Stimulated activated CD8-positive, alpha-beta memory T cell treated with anti-CD3 and anti-CD28 coated beads, Interleukin-4, amount 100 ng/mL, for 24 hours (primary cell): ENCODE results near the gene C11orf21.

Source experiments
- DNase-seq: peaks from one replicate; pipeline ENCODE4 v3.0.0-alpha.2; 2020; ENCODE audit warnings: low read depth

C11orf21 gene

GRCh38 chr11:2320568-2321310 is 19.0 kb upstream of the C11orf21 start:
- DNase-seq, result no peak

DNA sequence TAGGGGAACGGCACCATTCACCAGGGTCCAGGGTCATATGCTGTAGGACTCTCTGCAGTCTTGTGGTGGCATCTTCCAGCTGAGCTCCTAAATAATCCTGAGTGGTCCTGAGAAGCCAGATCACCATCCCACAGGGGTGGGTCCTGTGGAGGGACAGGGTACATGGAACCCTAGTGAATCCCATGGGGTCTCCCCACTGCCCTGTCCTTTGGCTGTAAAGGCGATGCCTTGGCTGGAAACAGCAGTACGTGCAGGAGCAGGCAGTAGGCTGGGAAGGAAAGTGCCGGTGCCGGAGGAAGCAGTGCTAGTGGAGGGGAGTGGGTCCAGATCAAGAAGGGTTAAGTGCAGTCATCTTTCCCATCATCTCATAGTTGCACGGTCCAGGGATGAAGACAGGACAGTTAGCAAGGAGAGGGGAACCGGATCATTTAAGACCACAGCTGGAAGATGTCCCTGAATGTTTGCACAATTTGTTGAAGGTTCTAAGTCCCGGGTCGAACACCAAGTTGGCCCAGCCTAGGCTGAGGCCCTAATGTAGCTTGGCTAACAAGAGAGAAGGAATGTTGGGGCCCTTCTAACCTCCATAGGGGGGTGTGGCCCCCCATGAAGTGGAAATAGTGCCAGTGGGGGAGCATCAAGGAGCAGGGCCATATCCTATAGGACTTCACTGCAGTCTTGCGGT is 18.2 kb upstream of the C11orf21 start:
- no peak for DNase-seq

- no peak for DNase-seq
Measured at GRCh38 chr11:2318707-2319106, 17.0 kb upstream of the C11orf21 start.

- no peak for DNase-seq
Measured at GRCh38 chr11:2318123-2318522, 16.4 kb upstream of the C11orf21 start.

DNA sequence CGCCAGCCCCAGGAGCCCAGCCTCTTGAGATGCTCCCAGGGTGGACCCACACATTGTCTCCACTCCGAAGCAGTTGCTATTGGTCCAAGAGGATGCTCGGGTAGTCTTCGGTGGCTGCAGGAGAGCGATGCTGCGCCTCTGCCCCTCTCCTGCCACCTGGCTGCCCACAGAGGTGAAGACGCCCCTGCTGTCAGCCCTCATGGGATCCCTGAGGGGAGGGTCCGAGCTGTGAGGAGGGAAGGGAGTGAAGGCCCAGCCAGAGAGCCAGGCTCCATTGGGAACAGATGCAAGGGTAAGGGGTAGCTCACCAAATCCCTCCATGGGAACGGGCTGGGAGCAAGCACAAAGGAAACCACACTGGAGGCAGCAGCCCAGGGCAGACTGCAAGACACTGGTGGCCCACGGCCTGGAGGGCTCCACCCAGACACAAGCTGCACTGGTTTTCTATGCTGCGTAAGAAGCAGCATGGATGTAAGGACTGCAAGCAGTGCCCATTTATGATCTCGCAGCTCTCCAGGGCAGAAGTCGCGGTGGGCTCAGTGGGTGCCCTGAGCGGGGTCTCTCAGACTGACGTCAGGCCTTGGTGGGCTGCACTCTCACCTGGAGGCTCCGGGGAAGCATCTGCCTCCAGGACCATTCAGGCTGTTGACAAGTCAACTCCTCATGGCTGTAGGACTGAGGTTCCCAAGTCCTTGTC is 15.8 kb upstream of the C11orf21 start:
- no peak for DNase-seq

GRCh38 chr11:2316963-2317244 is 15.2 kb upstream of the C11orf21 start:
- DNase-seq, result no peak

DNA sequence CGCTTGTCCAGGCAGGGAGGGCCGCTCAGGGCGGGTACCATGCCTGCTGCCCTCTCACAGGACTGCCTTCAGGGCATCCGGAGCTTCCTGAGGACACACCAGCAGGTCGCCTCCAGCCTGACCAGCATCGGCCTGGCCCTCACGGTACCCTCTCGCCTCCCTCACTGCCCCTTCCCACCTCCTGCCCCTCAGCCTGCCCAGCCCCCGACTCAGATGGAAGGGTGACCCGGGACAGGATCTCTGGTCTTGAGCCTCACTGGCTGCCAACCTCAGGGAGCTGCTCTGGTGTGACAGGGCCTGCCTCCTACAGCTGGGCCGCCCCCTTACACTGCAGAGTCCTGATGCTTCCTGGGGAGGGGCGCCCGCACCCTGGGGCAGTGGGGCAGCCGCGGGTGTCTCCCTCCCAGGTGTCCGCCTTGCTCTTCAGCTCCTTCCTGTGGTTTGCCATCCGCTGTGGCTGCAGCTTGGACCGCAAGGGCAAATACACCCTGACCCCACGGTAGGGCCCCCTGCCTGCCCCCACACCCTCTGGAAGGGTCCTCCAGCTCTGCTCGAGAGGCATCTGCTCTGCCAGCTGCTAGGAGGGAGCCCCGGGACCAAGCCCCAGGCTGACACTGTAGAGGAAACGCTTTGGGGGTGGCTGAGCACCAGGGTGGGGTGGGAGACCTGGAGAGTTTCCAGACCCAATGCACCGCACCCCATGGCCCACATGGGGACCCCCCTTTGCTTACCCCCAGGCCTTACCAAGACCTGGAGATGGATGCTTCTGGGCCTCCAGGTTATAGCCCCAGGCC is 14.6 kb upstream of the C11orf21 start:
- DNase-seq, result no peak

GRCh38 chr11:2315395-2316168 is 13.9 kb upstream of the C11orf21 start:
- no peak for DNase-seq

DNA sequence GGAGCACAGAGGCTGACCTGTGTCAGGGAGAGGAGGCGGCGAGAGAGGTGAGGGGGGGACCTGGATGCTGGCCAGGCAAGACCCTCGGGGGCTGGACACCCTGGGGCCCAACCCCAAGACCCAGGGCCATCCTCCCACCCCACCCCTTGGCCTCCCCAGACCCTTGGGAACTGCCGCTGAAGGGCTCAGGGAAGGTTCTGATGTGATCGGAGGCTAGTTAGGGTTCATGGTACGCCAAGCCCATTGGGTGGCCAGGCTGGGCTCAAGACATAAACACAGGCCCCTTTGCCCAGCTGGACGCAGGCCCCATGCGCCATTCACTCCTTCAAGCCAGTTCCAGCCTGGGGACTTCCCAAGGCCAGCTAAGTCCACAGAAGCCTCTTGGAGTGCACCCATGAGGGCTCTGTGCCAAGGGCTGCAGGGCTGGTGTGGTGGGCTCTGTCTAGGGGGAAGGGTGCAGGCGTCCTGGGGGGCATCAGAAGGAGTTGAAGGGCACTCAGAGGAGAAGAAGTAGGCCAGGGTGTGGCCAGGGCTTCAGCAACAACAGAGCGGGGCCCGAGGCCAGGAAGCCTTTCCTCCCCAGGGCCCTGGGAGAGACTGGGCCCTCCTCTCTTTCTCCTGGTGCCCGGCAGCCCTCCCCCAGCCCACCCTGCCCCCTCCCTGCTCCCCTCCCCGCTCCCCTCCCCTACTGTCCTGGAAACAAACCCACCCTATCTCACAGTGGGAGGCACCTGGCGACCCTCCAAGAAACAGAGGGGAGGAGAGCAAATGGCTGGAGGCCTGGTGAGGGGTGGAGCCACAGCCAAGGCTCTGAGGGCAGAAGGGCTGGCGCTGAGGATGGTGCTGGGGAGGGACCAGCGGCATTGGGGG is 13.0 kb upstream of the C11orf21 start:
- no peak for DNase-seq

- DNase-seq, result no peak
Measured at GRCh38 chr11:2314136-2314524, 12.4 kb upstream of the C11orf21 start.

GRCh38 chr11:2313051-2313951 is 11.6 kb upstream of the C11orf21 start:
- DNase-seq, result no peak

GRCh38 chr11:2312232-2313042 is 10.7 kb upstream of the C11orf21 start:
- no peak for DNase-seq

GRCh38 chr11:2311353-2312133 is 9.8 kb upstream of the C11orf21 start:
- DNase-seq, result no peak

DNA sequence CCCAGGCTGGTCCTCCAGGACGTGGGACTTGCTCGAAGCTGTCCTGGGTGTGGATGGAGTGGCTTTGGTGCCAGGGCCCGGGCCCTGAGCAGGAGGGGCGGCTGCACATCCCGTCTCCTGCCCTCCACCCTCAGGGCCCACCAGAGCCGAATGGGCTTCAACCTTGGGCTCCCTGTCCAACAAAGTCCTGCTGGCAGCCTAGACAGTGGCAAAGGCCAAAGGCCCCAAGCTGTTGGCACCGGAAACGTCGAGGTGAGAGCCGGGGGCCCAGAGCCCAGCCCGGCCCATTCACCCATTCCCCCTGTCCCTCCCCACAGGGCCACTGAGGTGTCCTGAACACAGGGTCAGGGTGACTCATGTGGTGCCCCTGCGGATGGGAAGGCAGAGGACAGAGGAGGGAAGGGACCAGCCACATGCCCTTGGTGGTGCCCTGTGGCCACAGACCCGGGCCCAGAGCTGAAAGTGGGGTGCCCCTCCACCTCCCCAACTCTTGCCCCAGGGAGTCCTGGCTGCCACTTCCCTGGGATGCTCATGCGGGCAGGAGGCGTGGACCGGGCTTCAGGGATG is 9.2 kb upstream of the C11orf21 start:
- no peak for DNase-seq

DNA sequence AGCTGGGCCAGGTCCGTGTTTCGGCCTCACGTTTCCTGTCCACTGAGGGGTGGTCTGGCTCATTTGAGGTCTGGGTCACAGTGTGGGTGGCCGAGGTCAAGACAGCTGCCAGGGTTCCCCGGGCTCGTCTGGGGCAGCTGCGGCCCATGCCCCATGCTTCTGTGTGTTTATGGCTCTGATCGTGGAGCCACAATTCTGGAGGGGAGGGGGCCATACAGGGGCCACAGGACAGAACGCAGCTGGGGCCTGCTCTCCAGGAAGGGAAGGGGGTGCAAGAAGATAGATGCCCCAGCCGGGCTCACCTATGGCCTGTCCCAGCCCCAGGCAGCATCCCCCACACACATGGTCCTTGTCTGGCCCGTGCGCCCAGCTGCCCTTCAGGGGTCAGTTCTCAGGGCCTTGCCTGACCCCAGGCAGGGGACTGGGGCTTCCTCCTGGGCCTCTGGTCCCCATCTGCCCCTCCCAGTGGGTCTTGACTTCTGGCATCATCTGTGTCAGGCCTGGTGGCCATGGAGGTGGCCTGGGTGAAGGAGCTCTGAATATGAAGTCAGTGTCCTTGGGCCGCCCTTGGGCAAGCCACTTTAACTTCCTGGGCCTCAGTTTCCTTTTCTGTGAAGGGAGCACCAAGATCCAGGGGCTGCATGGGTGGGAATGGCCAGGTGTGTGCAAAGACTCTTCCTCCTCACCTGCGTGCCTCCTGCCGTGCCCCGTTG is 8.5 kb upstream of the C11orf21 start:
- no peak for DNase-seq

- DNase-seq, result no peak
Measured at GRCh38 chr11:2309251-2310072, 7.7 kb upstream of the C11orf21 start.
